Epithelial cell of proximal tubule (primary cell): ENCODE results near the gene STRN3. TPM values are rescaled to one million over a fixed set of nuclear protein-coding genes. Genes with fewer than 3 reads are reported as not detected.
"Not testable (repeated sequence)": the region's sequence is repeated elsewhere in the genome, so short reads cannot be mapped to it uniquely, and the experiment has no call there.

ENCODE experiments used
- DNase-seq: peaks from one replicate; pipeline ENCODE4 v3.0.0-alpha.2; 2011; ENCODE audit warnings: low read depth
- H3K4me3 ChIP-seq: 2 replicates; pipeline ENCODE4 v1.5.1; 2011; ENCODE audit warnings: low read depth, mild to moderate bottlenecking, low read length
- CTCF ChIP-seq: conservative IDR thresholded peaks from 2 replicates; pipeline ENCODE4 v1.5.1; 2012; ENCODE audit warnings: low read depth, mild to moderate bottlenecking, low read length
- total RNA-seq: library from RNA; depleted of rRNA; stranded (reverse); fragments of >200 nt; gene quantifications from 2 replicates; pipeline ENCODE4 v1.2.3, GENCODE V29; 2015

STRN3 gene
- total RNA-seq, 1 donor from 2014 or later = 26.0 TPM

GRCh38 chr14:31059152-31059924 is 33.2 kb upstream of the STRN3 start:
- no peak overlapping the region for H3K4me3 ChIP-seq
- peak; percentile 66 for DNase-seq
- TF ChIP-seq CTCF = no peak

- H3K4me3 ChIP-seq = no peak overlapping the region
- TF ChIP-seq CTCF = no peak
- DNase-seq = no peak
These were observed 31.7 kb upstream of the STRN3 start for GRCh38 chr14:31057701-31058364.

- no peak overlapping the region for H3K4me3 ChIP-seq
- DNase-seq = no peak
- no peak for TF ChIP-seq CTCF
These were observed 30.9 kb upstream of the STRN3 start for GRCh38 chr14:31057035-31057434.

- not testable (repeated sequence) for H3K4me3 ChIP-seq, DNase-seq
These were observed 26.9 kb upstream of the STRN3 start for GRCh38 chr14:31052905-31053586.

- no peak for TF ChIP-seq CTCF
- H3K4me3 ChIP-seq = no peak overlapping the region
- no peak for DNase-seq
These were observed 25.3 kb upstream of the STRN3 start for GRCh38 chr14:31051511-31051910.

- no peak for DNase-seq
- H3K4me3 ChIP-seq = no peak overlapping the region
- no peak for TF ChIP-seq CTCF
These were observed 24.8 kb upstream of the STRN3 start for GRCh38 chr14:31051023-31051422.

- no peak for TF ChIP-seq CTCF
- no peak for DNase-seq
- H3K4me3 ChIP-seq = no peak overlapping the region
These were observed 21.3 kb upstream of the STRN3 start for GRCh38 chr14:31047503-31047902.
